A204.1 (cell line): ENCODE data around the gene PSMD13.
"Not testable (repeated sequence)": the region's sequence is repeated elsewhere in the genome, so short reads cannot be mapped to it uniquely, and the experiment has no call there.

Experiments used
- FAIRE-seq: peaks from 2 replicates; lab custom pipeline; 2012; peaks lifted over from hg19 to GRCh38; lab: Jason Lieb, UNC

The PSMD13 gene

GRCh38 chr11:278001-278951 lies 41.5 kb downstream of the PSMD13 start, which contains the start of gene NLRP6:
NLRP6 (plus strand) TSS chr11:278407; CDS start chr11:278570, 163 bp downstream.
- FAIRE-seq = no peak

GRCh38 chr11:279040-279965 lies 42.5 kb downstream of the PSMD13 start:
- FAIRE-seq = no peak

- FAIRE-seq = no peak
Observed at GRCh38 chr11:279966-280705, 43.4 kb downstream of the PSMD13 start.

GRCh38 chr11:280706-281485 lies 44.1 kb downstream of the PSMD13 start:
- no peak for FAIRE-seq

GRCh38 chr11:281486-282161 lies 44.8 kb downstream of the PSMD13 start:
- no peak for FAIRE-seq

- FAIRE-seq = no peak
Observed at GRCh38 chr11:282171-282570, 45.4 kb downstream of the PSMD13 start.

- FAIRE-seq = no peak
Observed at GRCh38 chr11:282630-283360, 46.0 kb downstream of the PSMD13 start.

- FAIRE-seq = no peak
Observed at GRCh38 chr11:283405-284104, 46.8 kb downstream of the PSMD13 start.

- no peak for FAIRE-seq
Observed at GRCh38 chr11:284105-285020, 47.6 kb downstream of the PSMD13 start.

GRCh38 chr11:285021-285893 lies 48.5 kb downstream of the PSMD13 start:
- FAIRE-seq = no peak

- FAIRE-seq = no peak
Observed at GRCh38 chr11:285894-286220, 49.1 kb downstream of the PSMD13 start.

- not testable (repeated sequence) for FAIRE-seq
Observed at GRCh38 chr11:286977-287820, 50.4 kb downstream of the PSMD13 start.

- FAIRE-seq = no peak
Observed at GRCh38 chr11:287821-288477, 51.2 kb downstream of the PSMD13 start.

- no peak for FAIRE-seq
Observed at GRCh38 chr11:288478-289397, 52.0 kb downstream of the PSMD13 start, which contains the start of gene PGGHG. PGGHG (plus strand) TSS chr11:289126; CDS start chr11:289817, 691 bp downstream.

GRCh38 chr11:289398-289711 lies 52.6 kb downstream of the PSMD13 start:
- FAIRE-seq = no peak
